ENCODE data around the gene XIRP1.

DNA sequence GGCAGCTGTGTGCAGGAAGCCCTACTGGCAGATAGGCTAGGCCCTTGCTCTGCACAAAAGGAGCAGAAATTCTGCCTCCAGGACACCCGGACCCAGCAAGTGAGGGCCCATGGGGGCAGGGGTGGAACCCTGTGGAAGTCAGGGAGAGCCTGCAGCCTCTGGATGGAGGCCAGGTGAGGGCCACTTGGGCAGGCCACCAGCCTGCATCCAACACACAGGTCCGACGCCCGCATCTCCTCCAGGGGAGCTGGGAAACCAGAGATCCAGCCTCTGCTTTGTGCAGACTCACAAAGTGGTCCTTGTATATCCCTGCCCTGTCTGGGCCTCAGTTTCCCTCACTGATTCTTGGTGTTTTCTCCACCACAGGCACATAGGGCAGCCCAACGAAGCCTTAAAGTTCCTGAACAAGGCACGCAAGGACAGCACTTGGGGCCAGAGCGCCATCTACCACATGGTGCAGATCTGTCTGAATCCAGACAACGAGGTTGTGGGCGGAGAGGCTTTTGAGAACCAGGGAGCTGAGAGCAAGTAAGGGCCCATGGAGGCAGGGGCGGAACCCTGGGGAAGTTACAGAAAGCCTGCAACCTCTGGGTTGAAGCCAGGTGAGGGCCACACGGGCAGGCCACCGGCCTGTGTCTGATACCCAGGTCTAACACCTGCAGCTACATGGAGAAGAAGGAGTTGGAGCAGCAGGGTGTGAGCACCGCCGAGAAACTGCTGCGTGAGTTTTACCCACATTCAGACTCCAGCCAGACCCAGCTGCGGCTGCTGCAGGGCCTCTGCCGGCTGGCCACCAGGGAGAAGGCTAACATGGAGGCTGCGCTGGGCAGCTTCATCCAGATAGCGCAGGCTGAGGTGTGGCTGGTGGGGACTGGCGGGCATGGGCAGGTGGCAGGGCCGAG lies 55.6 kb downstream of the XIRP1 start:
- TF ChIP-seq, protein P1, sequence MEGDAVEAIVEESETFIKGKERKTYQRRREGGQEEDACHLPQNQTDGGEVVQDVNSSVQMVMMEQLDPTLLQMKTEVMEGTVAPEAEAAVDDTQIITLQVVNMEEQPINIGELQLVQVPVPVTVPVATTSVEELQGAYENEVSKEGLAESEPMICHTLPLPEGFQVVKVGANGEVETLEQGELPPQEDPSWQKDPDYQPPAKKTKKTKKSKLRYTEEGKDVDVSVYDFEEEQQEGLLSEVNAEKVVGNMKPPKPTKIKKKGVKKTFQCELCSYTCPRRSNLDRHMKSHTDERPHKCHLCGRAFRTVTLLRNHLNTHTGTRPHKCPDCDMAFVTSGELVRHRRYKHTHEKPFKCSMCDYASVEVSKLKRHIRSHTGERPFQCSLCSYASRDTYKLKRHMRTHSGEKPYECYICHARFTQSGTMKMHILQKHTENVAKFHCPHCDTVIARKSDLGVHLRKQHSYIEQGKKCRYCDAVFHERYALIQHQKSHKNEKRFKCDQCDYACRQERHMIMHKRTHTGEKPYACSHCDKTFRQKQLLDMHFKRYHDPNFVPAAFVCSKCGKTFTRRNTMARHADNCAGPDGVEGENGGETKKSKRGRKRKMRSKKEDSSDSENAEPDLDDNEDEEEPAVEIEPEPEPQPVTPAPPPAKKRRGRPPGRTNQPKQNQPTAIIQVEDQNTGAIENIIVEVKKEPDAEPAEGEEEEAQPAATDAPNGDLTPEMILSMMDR (conservative IDR thresholded peaks at IDR 0.05 in 1 of 2, IDR thresholded peaks at IDR 0.05 in 1 of 2; ENCODE audit: low read depth in 1 of 2, low read length in 2 of 2): no peak
- no peak for TF ChIP-seq EZH2 (IDR thresholded peaks at IDR 0.05; ENCODE audit: low read length, missing control alignments)

Data from fibroblast of lung (primary cell).